Tibial nerve (tissue), 4 donors: ENCODE measurements around the gene CA5A. TPM values are rescaled to one million over a fixed set of nuclear protein-coding genes. Genes with fewer than 3 reads are reported as not detected.

Source experiments
- DNase-seq, 2 donors: peaks; one replicate each; pipeline ENCODE4 v3.0.0-alpha.2; 2019; ENCODE audit warnings: low spot score in 2 of 2
- H3K27ac ChIP-seq, 4 donors: fragments of 200-600 bp; sonication (generic) in 3 of 4; one replicate each; pipeline ENCODE4 v1.5.1; 2017 to 2019; ENCODE audit warnings: mild to moderate bottlenecking in 1 of 4
- H3K27me3 ChIP-seq, 2 donors: fragments of 200-600 bp; sonication (generic) in 1 of 2; one replicate each; pipeline versions ENCODE4 v1.5.1 to v1.6.0; 2017 to 2019
- H3K36me3 ChIP-seq, 3 donors: fragments of 200-600 bp; sonication (generic); one replicate each; pipeline ENCODE4 v1.5.1; 2018 to 2019
- H3K4me1 ChIP-seq, 4 donors: fragments of 200-600 bp; sonication (generic) in 3 of 4; one replicate each; pipeline ENCODE4 v1.5.1; 2017 to 2019
- H3K4me3 ChIP-seq, 4 donors: fragments of 200-600 bp; sonication (generic) in 3 of 4; one replicate each; pipeline ENCODE4 v1.5.1; 2017 to 2019; ENCODE audit warnings: mild to moderate bottlenecking in 1 of 4, moderate library complexity in 1 of 4
- H3K9me3 ChIP-seq, 4 donors: fragments of 200-600 bp; sonication (generic) in 3 of 4; one replicate each; pipeline ENCODE4 v1.5.1; 2017 to 2019
- CTCF ChIP-seq, 5 experiments: fragments of 200-600 bp in 3 of 5; fragments of 450-650 bp in 2 of 5; sonication (generic) in 3 of 5; IDR thresholded peaks; one replicate each; pipeline ENCODE4 v1.5.1; 2016 to 2019; ENCODE audit warnings: antibody characterized with exemption in 5 of 5, mild to moderate bottlenecking in 3 of 5, moderate library complexity in 2 of 5
- EP300 ChIP-seq, 2 donors: sonication (generic); formaldehyde crosslinking; IDR thresholded peaks; one replicate each; pipeline ENCODE4 v1.6.1; 2017; ENCODE audit warnings: antibody characterized with exemption in 2 of 2, mild to moderate bottlenecking in 1 of 2
- POLR2A ChIP-seq, 2 donors: fragments of 450-650 bp; IDR thresholded peaks; one replicate each; pipeline ENCODE4 v1.6.1; 2017; ENCODE audit warnings: antibody characterized with exemption in 2 of 2, mild to moderate bottlenecking in 2 of 2, moderate library complexity in 2 of 2
- WGBS, 2 donors: methylation state at CpG; one replicate each; pipeline ENCODE4 v1.1.5; 2018; 5-methylcytosine and 5-hydroxymethylcytosine counted together
- total RNA-seq, 4 donors: library from RNA; depleted of rRNA; stranded (reverse); fragments of >200 nt; gene quantifications; one replicate each; pipeline ENCODE4 v1.1.0, GENCODE V29; 2016

Gene CA5A
- total RNA-seq, 4 donors from 2014 or later = not detected

- no peaks in the 10 kb centered on the region for H3K9me3 ChIP-seq
- H3K27ac ChIP-seq = no peak overlapping the region
- no peak for DNase-seq
- no peaks in the 10 kb centered on the region for H3K36me3 ChIP-seq
- peaks cover 0 to 3% (median 0%) of the 10 kb centered on the region in 4 donors for H3K4me1 ChIP-seq
- WGBS, 2 donors = 74 to 76% methylated on average over 27 of the region's 27 CpGs
- peaks cover 0 to 13% of the 10 kb centered on the region in 2 donors for H3K27me3 ChIP-seq
- TF ChIP-seq CTCF (IDR thresholded peaks at IDR 0.05) (no peak), EP300 (IDR thresholded peaks at IDR 0.05) (no peak), POLR2A (IDR thresholded peaks at IDR 0.05) (no peak)
- H3K4me3 ChIP-seq = no peak overlapping the region
Measured at GRCh38 chr16:87924041-87924810, 12.1 kb downstream of the CA5A start.

GRCh38 chr16:87922250-87922871 is 14.0 kb downstream of the CA5A start:
- H3K9me3 ChIP-seq = no peaks in the 10 kb centered on the region
- DNase-seq = no peak
- no peak overlapping the region for H3K27ac ChIP-seq
- peaks cover 0 to 19% (median 0%) of the 10 kb centered on the region in 4 donors for H3K4me1 ChIP-seq
- H3K4me3 ChIP-seq = no peak overlapping the region
- no peaks in the 10 kb centered on the region for H3K36me3 ChIP-seq
- TF ChIP-seq EP300 (IDR thresholded peaks at IDR 0.05) (no peak), POLR2A (IDR thresholded peaks at IDR 0.05) (no peak), CTCF (IDR thresholded peaks at IDR 0.05) (no peak)
- WGBS, 2 donors = 37 to 53% methylated on average over 8 to 13 of the region's 14 CpGs
- H3K27me3 ChIP-seq = peaks cover 0 to 14% of the 10 kb centered on the region in 2 donors

GRCh38 chr16:87921236-87921773 is 15.0 kb downstream of the CA5A start:
- TF ChIP-seq CTCF (IDR thresholded peaks at IDR 0.05) (no peak), POLR2A (IDR thresholded peaks at IDR 0.05) (no peak), EP300 (IDR thresholded peaks at IDR 0.05) (no peak)
- H3K4me3 ChIP-seq = no peak overlapping the region
- WGBS, 2 donors = 70 to 76% methylated on average over 13 of the region's 13 CpGs
- no peak overlapping the region for H3K27ac ChIP-seq
- peaks cover 0 to 19% (median 0%) of the 10 kb centered on the region in 4 donors for H3K4me1 ChIP-seq
- peaks cover 0 to 5% of the 10 kb centered on the region in 2 donors for H3K27me3 ChIP-seq
- DNase-seq = no peak
- H3K9me3 ChIP-seq = no peaks in the 10 kb centered on the region
- no peaks in the 10 kb centered on the region for H3K36me3 ChIP-seq

DNA sequence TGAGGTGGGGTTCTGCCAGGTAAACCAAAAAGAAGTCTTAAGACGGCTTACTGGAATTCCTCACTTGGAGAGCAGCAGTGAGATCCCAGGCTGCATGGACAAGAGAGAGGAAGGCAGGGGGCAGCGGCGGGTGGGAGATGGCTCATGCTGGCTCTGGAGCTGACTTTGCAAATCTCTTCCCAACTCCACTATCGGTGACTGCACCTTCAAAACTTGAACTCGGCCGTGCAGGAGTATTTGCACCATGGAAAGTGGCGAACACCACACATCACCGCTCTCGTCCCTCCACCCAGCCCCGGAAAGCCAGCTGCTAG is 16.7 kb downstream of the CA5A start:
- Histone ChIP-seq H3K36me3 (no peaks in the 10 kb centered on the region), H3K9me3 (no peaks in the 10 kb centered on the region), H3K4me1 (peaks cover 0 to 19% (median 0%) of the 10 kb centered on the region in 4 donors), H3K27ac (no peak overlapping the region), H3K27me3 (peaks cover 0 to 3% of the 10 kb centered on the region in 2 donors), H3K4me3 (no peak overlapping the region)
- 76 to 79% methylated on average over 6 to 10 of the region's 10 CpGs for WGBS, 2 donors
- no peak for DNase-seq
- TF ChIP-seq EP300 (IDR thresholded peaks at IDR 0.05) (no peak), CTCF (IDR thresholded peaks at IDR 0.05) (no peak), POLR2A (IDR thresholded peaks at IDR 0.05) (no peak)
